Mesendoderm (in vitro differentiated cells): ENCODE data around the gene SLC35F5. TPM values are rescaled to one million over a fixed set of nuclear protein-coding genes. Genes with fewer than 3 reads are reported as not detected.
"Not testable (repeated sequence)": the region's sequence is repeated elsewhere in the genome, so short reads cannot be mapped to it uniquely, and the experiment has no call there.

Source experiments
- DNase-seq: peaks from one replicate; pipeline ENCODE4 v3.0.0; 2013
- H2AK5ac ChIP-seq: 2 replicates; pipeline ENCODE4 v1.6.1; 2013; ENCODE audit warnings: low read length, inconsistent platforms
- H2BK120ac ChIP-seq: 2 replicates; pipeline ENCODE4 v1.6.1; 2013; ENCODE audit warnings: low read depth, mild to moderate bottlenecking, low read length, moderate library complexity, mixed read lengths
- H2BK15ac ChIP-seq: replicated peaks from 2 replicates; pipeline ENCODE4 v1.6.1; 2013; ENCODE audit warnings: low read depth, mild to moderate bottlenecking, moderate library complexity
- H2BK5ac ChIP-seq: 2 replicates; pipeline ENCODE4 v1.6.1; 2013; ENCODE audit warnings: low read length, inconsistent platforms
- H3K18ac ChIP-seq: 2 replicates; pipeline ENCODE4 v1.6.1; 2013; ENCODE audit warnings: mild to moderate bottlenecking, low read length, mixed read lengths
- H3K23ac ChIP-seq: one replicate; pipeline ENCODE4 v1.6.1; 2013; ENCODE audit warnings: low read length
- H3K27ac ChIP-seq: 2 replicates; pipeline ENCODE4 v1.5.1; 2013; ENCODE audit warnings: low read depth, mild to moderate bottlenecking, inconsistent platforms, low read length, moderate library complexity
- H3K27me3 ChIP-seq: 2 replicates; pipeline ENCODE4 v1.6.1; 2013; ENCODE audit warnings: low read length, control low read depth, mild to moderate bottlenecking, inconsistent platforms; ENCODE audit not compliant: insufficient read depth, poor library complexity
- H3K36me3 ChIP-seq: 2 replicates; pipeline ENCODE4 v1.6.1; 2013; ENCODE audit warnings: low read length, inconsistent platforms; ENCODE audit not compliant: control insufficient read depth, insufficient read depth
- H3K4ac ChIP-seq: one replicate; pipeline ENCODE4 v1.6.1; 2013; ENCODE audit warnings: low read depth, mild to moderate bottlenecking, low read length, moderate library complexity
- H3K4me1 ChIP-seq: 2 replicates; pipeline ENCODE4 v1.6.1; 2013; ENCODE audit warnings: low read depth, low read length, inconsistent platforms; ENCODE audit not compliant: control insufficient read depth
- H3K4me2 ChIP-seq: 2 replicates; pipeline ENCODE4 v1.6.1; 2013; ENCODE audit warnings: low read length
- H3K4me3 ChIP-seq: 2 replicates; pipeline ENCODE4 v1.5.1; 2013; ENCODE audit warnings: mild to moderate bottlenecking, low read length
- H3K56ac ChIP-seq: one replicate; pipeline ENCODE4 v1.6.1; 2013; ENCODE audit warnings: low read length
- H3K79me1 ChIP-seq: 2 replicates; pipeline ENCODE4 v1.6.1; 2013; ENCODE audit warnings: low read length, inconsistent platforms
- H3K79me2 ChIP-seq: 2 replicates; pipeline ENCODE4 v1.6.1; 2013; ENCODE audit warnings: mild to moderate bottlenecking, low read length; ENCODE audit not compliant: control insufficient read depth, insufficient read depth
- H3K9ac ChIP-seq: 2 replicates; pipeline ENCODE4 v1.6.1; 2013; ENCODE audit warnings: low read length, inconsistent platforms
- H4K5ac ChIP-seq: one replicate; pipeline ENCODE4 v1.6.1; 2013; ENCODE audit warnings: low read length
- H4K8ac ChIP-seq: one replicate; pipeline ENCODE4 v1.6.1; 2013; ENCODE audit warnings: low read depth, mild to moderate bottlenecking, control low read depth, low read length, moderate library complexity
- WGBS: extraction: QIAGEN DNeasy Blood & Tissue Kit; methylation state at CpG from one replicate; pipeline ENCODE4 v1.1.7; 2013; ENCODE audit warnings: low lambda C conversion rate, missing lambda C conversion rate; ENCODE audit not compliant: insufficient coverage; ENCODE audit errors: extremely low coverage; 5-methylcytosine and 5-hydroxymethylcytosine counted together
- small RNA-seq: library from polyadenylated mRNA; stranded (forward); fragments of <200 nt; extraction: miRNeasy Mini kit (QIAGEN cat#:217004); gene quantifications from one replicate; pipeline ENCODE3, GENCODE V24; 2013; ENCODE audit not compliant: insufficient read depth

The SLC35F5 gene

GRCh38 chr2:113672326-113672932, 84.0 kb downstream of the SLC35F5 start:
- DNase-seq: no peak
- Histone ChIP-seq H3K27ac (peak overlapping the region; percentile 1), H3K4me2 (no peak overlapping the region), H2BK5ac (no peak overlapping the region), H2BK120ac (no peak overlapping the region), H3K4me1 (no peaks in the 10 kb centered on the region), H3K4me3 (no peak overlapping the region), H4K5ac (no peak overlapping the region), H2BK15ac (no peak overlapping the region), H3K79me2 (no peaks in the 10 kb centered on the region), H3K4ac (no peak overlapping the region), H2AK5ac (no peak overlapping the region), H3K9ac (no peak overlapping the region), H3K27me3 (no peaks in the 10 kb centered on the region), H3K36me3 (no peaks in the 10 kb centered on the region), H3K23ac (no peak overlapping the region), H3K79me1 (no peaks in the 10 kb centered on the region), H3K18ac (no peak overlapping the region), H4K8ac (no peak overlapping the region), H3K56ac (no peak overlapping the region)
- no CpG with 5 or more reads among the region's 7 CpGs for WGBS

DNA sequence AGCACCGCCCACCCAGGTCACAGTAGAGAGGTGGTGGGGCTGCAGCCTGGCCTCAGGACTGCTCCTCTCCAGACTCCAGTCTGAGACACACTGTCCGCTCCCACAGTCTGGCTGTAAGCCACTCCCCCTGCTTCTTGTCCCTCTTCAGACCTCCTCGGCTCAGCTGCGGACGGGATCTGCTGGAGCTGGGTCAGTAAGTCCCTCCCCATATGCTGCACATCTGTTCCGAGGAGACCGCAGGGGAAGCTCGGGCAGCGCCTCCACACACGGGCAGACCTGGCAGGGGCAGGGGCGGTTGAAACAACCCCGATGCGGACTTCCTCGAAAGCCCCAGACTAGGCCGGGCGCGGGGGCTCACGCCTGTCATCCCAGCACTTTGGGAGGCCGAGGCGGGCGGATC, 87.4 kb downstream of the SLC35F5 start:
- H3K9ac ChIP-seq, H3K4me1 ChIP-seq, H3K4me2 ChIP-seq, H3K79me1 ChIP-seq, H3K36me3 ChIP-seq, H3K18ac ChIP-seq, H3K56ac ChIP-seq, H4K8ac ChIP-seq, H4K5ac ChIP-seq, H3K27ac ChIP-seq, H3K23ac ChIP-seq, H3K27me3 ChIP-seq, H3K4me3 ChIP-seq, H2BK15ac ChIP-seq, H3K79me2 ChIP-seq, H3K4ac ChIP-seq, H2BK5ac ChIP-seq, DNase-seq, H2AK5ac ChIP-seq, H2BK120ac ChIP-seq: not testable (repeated sequence)
- no CpG with 5 or more reads among the region's 21 CpGs for WGBS

DNA sequence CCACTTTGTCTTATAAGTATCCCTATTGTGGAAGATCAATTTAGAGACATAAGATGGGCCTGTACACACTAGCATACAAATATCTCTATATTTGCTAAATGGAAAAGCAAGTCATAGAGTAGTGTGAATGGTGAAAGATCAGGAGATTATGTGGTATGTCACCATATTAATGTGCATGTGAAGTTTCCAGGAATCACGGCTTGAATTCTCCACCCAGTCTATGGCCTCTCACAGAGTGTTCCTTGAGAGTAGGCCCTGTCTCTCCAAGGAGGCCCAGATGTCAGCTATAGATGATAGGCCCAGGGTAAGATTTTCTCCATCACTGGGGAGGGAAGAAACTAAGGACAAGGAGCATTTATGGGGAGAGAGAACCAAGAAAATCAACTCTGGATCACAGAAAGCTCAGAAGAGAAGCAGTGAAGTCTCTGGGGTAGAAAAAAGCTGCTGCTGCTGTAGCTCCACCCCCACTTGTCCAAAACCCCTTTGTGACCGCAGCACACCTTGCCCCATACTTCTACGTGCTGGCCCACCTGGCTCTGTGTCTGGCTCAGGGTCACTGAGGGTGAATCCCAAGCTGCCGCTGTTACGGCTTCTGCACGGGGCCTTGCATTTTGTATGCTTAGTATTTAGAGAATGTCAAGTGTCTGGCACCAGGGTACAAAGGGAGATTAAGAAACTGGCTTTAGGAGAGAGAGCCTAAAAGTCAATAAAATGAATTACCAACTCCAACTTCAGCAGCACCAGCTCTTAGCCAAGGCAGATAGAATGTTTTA, 91.5 kb downstream of the SLC35F5 start:
- H3K4me2 ChIP-seq, H3K27ac ChIP-seq, H3K4ac ChIP-seq, H3K79me1 ChIP-seq, H3K4me3 ChIP-seq, H2AK5ac ChIP-seq, H3K27me3 ChIP-seq, H2BK120ac ChIP-seq, H4K8ac ChIP-seq, H3K18ac ChIP-seq, H3K36me3 ChIP-seq, H3K9ac ChIP-seq, H3K4me1 ChIP-seq, H3K23ac ChIP-seq, H3K79me2 ChIP-seq, DNase-seq, H3K56ac ChIP-seq, H4K5ac ChIP-seq, H2BK15ac ChIP-seq, H2BK5ac ChIP-seq: not testable (repeated sequence)
- no CpG with 5 or more reads among the region's 6 CpGs for WGBS

DNA sequence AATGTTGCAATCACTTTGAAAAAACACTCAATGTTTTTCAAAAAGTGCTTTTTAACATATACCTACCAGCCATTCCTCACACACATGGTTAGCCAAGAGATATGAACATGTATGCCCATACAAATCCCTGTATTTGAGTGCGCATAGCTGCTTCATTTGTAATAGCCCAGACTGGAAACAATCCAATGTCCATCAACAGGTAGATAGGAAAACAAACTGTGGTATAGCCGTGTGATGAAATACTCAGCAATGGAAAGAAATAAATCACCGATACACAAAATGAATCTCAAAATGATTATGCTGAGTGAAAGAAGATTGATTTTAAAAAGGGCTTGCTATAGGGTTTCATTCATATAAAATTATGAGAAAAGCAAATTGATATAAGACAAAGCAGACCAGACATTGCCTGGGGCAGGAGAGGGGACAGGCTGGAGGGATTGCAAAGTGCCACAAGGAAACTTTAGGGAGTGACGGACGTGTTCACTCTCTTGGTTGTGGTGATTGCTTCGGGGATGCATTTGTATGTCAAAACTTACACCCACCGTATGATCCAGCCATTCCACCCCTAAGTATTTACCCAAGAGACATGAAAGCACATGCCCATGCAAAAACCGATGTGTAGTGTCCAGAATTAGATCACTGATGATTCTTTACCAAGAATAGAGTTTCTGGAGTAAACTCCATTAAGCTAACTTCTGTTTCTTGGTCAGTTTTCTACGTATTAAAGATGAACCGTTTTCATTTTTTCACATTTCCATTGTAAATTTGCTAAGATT, 93.0 kb downstream of the SLC35F5 start:
- not testable (repeated sequence) for H3K4me1 ChIP-seq, H3K4ac ChIP-seq, H2BK120ac ChIP-seq, H3K23ac ChIP-seq, DNase-seq, H2AK5ac ChIP-seq, H3K4me3 ChIP-seq, H4K5ac ChIP-seq, H3K9ac ChIP-seq, H3K36me3 ChIP-seq, H4K8ac ChIP-seq, H3K79me2 ChIP-seq, H3K27me3 ChIP-seq, H3K27ac ChIP-seq, H2BK5ac ChIP-seq, H3K4me2 ChIP-seq, H3K56ac ChIP-seq, H3K18ac ChIP-seq, H3K79me1 ChIP-seq, H2BK15ac ChIP-seq
- WGBS: no CpG with 5 or more reads among the region's 10 CpGs

Small RNA genes lying within 50 kb of the gene (small RNA-seq; reads per million reads assigned to genes)
- gene MIR4782 (not detected), gene RNU6-744P (not detected)
